ENCODE measurements around the gene QSOX1.

- TF ChIP-seq CTCF (conservative IDR thresholded peaks at IDR 0.05 in 1 of 2, IDR thresholded peaks at IDR 0.05 in 1 of 2; ENCODE audit: extremely low read depth in 1 of 2, insufficient read depth in 1 of 2, low read depth in 1 of 2, low read length in 2 of 2) = no peak
- no peak for TF ChIP-seq EZH2 (IDR thresholded peaks at IDR 0.05; ENCODE audit: borderline replicate concordance, low read length)
These were observed 56.6 kb downstream of the QSOX1 start for GRCh38 chr1:180211156-180211859.
